ENCODE measurements around the gene COBLL1.

COBLL1 gene

DNA sequence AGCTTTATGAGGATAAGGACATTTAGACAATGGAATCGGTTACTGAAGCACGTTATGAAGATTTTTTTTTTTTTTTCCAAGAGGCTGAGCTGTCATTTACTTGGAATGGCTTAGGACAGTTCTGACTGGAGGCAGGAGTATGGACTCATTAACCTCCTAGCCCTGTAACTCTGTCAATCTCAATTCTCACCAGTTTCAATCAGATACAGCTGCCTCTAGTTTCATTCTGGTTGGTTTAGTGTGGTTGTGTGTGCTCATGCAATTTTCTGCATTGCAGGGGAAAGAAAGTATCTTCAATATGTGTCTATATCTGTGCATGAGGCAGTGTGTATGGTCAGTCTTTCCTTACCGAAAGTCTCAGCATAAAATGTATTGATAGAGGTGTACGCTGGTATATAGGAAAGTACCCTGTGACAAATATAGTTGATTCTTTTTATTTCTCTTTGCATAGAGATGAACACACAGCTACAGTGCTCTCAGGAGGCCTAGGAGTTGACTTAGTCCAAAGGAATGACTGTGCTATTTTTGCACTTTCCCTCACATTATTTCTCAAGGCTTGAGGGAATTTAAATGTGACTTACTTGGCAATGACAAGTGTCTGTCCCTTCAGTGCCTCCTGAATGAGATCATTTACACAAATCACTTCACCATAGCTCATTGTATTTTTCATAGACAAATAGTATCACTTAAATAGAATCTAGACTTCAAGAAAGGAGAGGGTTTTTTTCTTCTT is 169.8 kb downstream of the COBLL1 start:
- DNase-seq = no peak

DNA sequence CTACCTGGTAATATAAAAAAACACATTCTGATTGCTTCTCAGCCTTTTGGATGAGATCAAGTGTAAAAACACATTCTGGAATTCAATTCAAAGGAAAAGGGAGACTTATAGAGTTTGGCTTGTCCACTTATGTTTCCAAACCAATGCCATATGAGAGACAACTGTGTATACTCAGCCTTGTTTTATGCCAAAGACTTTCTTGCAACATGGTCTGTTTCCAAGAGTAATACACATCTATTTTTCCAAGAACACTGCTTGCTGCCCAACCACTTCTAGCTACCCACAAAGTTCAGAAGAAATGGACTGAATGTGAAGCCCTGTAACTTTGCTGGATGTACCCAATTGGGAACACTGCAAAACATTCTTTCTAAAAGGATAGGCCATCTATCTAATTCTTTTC is 172.3 kb downstream of the COBLL1 start:
- DNase-seq = no peak

DNA sequence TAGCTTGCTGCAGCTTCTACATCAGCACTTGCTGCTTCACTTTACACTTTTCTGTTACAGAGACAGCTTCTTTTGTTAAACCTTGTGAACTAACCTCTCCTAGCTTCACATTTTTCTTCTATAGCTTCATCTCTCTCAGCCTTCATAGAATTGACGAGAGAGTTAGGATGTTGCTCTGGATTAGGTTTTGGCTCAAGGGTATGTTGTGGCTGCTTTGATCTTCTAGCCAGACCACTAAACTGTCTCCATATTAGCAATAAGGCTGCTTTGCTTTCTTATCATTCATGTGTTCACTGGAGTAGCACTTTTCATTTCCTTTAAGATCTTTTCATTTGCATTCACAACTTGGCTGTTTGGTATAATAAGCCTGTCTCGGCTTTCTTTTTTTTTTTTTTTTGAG is 174.1 kb downstream of the COBLL1 start:
- no peak for DNase-seq

DNA sequence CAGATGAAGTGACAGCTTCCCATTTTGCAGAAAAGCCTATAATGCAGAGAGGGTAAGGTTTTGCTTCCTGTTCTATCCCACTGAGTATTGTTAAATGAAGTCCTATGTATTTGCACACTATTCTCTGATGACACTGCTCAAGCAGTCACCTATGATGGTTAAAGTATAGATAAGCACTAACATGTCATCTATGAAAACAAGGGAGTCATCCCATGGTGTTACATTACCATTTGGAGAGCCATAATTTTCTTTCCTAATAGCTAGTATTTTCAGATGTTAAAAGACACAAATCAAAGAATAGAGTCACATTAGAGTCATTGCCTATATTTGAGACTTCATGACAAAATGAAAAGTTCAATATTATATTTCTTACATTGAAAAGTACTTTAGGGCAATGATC is 177.6 kb downstream of the COBLL1 start:
- DNase-seq = no peak

- no peak for DNase-seq
Observed at GRCh38 chr2:164662868-164663631, 178.6 kb downstream of the COBLL1 start.

GRCh38 chr2:164662066-164662465 is 179.6 kb downstream of the COBLL1 start:
- no peak for DNase-seq

- DNase-seq = no peak
Observed at GRCh38 chr2:164661349-164661748, 180.3 kb downstream of the COBLL1 start.

GRCh38 chr2:164657129-164657528 is 184.5 kb downstream of the COBLL1 start:
- DNase-seq = no peak

DNA sequence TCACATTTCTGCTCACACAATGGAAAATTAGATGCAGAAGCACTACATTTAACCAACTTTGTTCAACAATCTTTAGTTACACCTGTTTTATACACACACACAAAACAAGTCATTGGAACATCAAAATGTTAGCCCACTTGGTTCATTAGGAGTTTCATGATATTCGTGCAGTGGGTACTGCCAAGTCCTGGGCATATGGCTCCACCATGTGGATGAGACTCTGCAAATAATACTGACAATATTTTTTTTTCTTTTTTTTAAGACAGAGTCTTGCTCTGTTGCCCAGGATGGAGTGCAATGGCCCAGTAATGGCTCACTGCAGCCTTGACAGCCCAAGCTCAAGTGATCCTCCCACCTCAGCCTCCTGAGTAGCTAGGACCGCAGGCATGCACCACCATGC is 185.9 kb downstream of the COBLL1 start:
- DNase-seq = no peak

DNA sequence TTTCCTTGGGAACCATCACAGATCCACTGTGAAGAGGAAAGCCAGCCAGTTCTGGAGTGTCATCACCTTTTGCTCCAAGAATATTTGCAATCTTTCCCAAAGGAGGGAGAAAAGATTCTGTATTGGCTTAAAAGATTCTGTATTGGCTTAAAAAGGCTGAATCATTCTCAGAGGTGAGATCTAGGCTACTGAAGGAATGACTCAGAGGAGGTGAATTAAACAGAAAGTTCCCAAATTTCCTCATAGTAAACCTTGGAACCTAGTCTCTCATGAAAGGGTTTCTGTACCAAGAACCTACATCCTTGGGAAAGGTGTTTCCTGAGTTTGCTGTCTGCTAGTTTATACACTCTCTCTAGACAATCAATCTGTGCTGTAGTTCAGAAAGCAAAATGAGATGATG is 186.3 kb downstream of the COBLL1 start:
- no peak for DNase-seq

- no peak for DNase-seq
Observed at GRCh38 chr2:164651361-164651760, 190.3 kb downstream of the COBLL1 start.

DNA sequence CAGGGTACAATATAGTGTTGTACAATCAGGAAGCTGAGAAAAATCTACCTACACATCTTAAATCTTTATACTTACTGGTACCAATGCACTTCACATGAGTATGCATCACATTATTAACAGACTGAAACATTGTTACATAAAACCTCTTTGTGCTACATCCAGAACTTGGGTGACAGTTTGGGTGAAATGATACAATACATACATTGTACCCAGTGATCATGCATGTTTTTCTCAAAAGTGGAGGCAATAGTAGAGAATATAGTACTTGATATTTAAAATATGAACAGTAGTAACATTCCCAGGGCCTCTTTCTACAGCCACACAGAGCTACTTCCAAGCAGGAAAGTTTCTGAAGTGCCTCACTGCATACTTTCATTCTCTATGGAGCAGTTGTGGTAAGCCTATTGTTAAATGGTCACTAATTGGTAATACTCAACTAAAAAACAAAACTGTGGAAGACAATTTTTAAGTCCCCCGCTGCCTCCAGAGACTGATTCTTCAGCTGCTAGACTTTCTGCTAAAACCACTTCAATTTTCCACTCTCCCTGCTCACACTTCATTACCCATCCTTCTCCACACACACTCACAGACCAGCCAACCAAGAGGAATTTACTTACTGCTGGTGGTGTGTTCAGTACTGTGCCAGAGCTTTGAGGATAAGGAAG is 197.5 kb downstream of the COBLL1 start:
- no peak for DNase-seq

DNA sequence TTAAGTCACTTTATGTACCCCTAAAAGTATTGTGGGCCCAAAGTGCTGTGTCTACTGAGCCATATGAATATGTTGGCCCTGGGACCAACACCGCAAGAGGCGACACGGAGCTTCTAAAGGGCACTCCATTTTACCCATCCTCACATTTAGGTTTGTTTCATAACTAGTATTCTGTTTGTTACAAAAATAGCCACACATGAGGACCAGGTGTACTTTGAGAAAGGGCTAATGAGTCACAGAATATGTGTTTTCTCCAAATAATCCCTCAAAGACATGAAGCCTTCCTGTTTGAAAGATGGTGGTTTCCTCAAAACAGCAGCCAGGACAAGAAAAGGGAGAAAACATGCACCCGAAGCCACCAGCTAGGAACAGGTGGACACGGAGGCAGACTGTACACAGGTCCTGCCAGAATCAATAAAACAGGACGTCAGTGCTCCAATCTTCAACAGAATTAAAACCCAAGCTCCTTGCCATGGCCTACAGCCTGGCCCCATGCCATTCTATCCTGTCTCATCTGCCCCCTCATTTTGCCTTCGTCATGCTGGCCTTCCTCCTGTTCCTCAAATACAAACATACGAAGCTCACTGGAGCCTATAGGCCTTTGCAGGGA is 198.6 kb downstream of the COBLL1 start:
- no peak for DNase-seq

- no peak for DNase-seq
Observed at GRCh38 chr2:164642268-164642667, 199.4 kb downstream of the COBLL1 start.
